ENCODE data around the gene INTS7. TPM values are rescaled to one million over a fixed set of nuclear protein-coding genes. Genes with fewer than 3 reads are reported as not detected.
A peak's percentile ranks its signal among the peaks of the same experiment; 100 is the strongest.

INTS7 gene
- total RNA-seq, 1 experiment from 2014 or later = 45.0 TPM

GRCh38 chr1:212070720-212071302 is 35.5 kb upstream of the INTS7 start:
- BruUV-seq (replicated peaks) = no TSS peak
- TF ChIP-seq, protein P1, sequence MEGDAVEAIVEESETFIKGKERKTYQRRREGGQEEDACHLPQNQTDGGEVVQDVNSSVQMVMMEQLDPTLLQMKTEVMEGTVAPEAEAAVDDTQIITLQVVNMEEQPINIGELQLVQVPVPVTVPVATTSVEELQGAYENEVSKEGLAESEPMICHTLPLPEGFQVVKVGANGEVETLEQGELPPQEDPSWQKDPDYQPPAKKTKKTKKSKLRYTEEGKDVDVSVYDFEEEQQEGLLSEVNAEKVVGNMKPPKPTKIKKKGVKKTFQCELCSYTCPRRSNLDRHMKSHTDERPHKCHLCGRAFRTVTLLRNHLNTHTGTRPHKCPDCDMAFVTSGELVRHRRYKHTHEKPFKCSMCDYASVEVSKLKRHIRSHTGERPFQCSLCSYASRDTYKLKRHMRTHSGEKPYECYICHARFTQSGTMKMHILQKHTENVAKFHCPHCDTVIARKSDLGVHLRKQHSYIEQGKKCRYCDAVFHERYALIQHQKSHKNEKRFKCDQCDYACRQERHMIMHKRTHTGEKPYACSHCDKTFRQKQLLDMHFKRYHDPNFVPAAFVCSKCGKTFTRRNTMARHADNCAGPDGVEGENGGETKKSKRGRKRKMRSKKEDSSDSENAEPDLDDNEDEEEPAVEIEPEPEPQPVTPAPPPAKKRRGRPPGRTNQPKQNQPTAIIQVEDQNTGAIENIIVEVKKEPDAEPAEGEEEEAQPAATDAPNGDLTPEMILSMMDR (conservative IDR thresholded peaks at IDR 0.05; ENCODE audit: low read depth, low read length) = peak; percentile 59
- TF ChIP-seq EZH2 (IDR thresholded peaks at IDR 0.05; ENCODE audit: borderline replicate concordance, low read depth, low read length, poor library complexity, severe bottlenecking) = no peak
- intact Hi-C loops (cut with micrococcal nuclease; ENCODE audit: unreplicated experiment) = no loop called here
- ChIA-PET CTCF (interaction anchor here (0.9 to 1.7 kb wide), 4 partner anchors 221 to 390 kb away, joined by 3 to 10 read pairs (median 4); no protein-coding TSS in a partner anchor), POLR2A (ENCODE audit: low non-redundant PET) (interaction anchor here (0.6 kb wide), 1 partner anchor 325 kb away, joined by 5 read pairs; no protein-coding TSS in a partner anchor)
- H3K27me3 ChIP-seq (replicated peaks; ENCODE audit: insufficient read depth, low read depth, low read length, poor library complexity) = no peaks in the 10 kb centered on the region
- DNase-seq (ENCODE audit: low spot score) = peak; percentile 32
- no peak overlapping the region for H3K27ac ChIP-seq (ENCODE audit: low read depth, low read length, poor library complexity, severe bottlenecking)
- no peaks in the 10 kb centered on the region for H3K9me3 ChIP-seq (ENCODE audit: low read depth, low read length, poor library complexity, severe bottlenecking)
- H3K4me3 ChIP-seq (ENCODE audit: low read depth, low read length, poor library complexity, severe bottlenecking) = no peak overlapping the region
- H3K36me3 ChIP-seq (ENCODE audit: insufficient read depth, low read length, poor library complexity, severe bottlenecking) = peaks cover 89% of the 10 kb centered on the region
- no peaks in the 10 kb centered on the region for H3K4me1 ChIP-seq (ENCODE audit: insufficient read depth, low read length, poor library complexity, severe bottlenecking)

DNA sequence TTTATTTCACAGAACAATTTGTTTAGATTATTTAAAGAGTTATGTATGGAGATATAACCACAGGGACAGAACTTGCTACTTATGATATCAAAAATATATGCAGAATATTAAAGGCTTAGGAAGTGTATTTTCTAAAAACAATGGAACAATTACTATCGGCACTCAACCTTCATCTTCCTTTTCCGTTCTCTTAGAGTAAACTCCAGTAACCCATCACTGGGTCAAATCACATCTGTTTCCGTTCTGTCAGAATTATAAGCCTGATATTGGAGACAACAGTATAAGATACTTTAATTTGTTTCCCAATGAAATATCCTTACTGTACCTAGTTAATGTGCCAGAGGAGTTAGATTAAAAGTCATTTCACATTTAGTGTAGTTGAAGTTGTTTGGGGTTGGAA is 32.4 kb upstream of the INTS7 start:
- Histone ChIP-seq H3K27ac (ENCODE audit: low read depth, low read length, poor library complexity, severe bottlenecking) (no peak overlapping the region), H3K4me3 (ENCODE audit: low read depth, low read length, poor library complexity, severe bottlenecking) (no peak overlapping the region), H3K36me3 (ENCODE audit: insufficient read depth, low read length, poor library complexity, severe bottlenecking) (peaks cover 81% of the 10 kb centered on the region), H3K9me3 (ENCODE audit: low read depth, low read length, poor library complexity, severe bottlenecking) (no peaks in the 10 kb centered on the region), H3K4me1 (ENCODE audit: insufficient read depth, low read length, poor library complexity, severe bottlenecking) (no peaks in the 10 kb centered on the region), H3K27me3 (replicated peaks; ENCODE audit: insufficient read depth, low read depth, low read length, poor library complexity) (no peaks in the 10 kb centered on the region)
- no TSS peak for BruUV-seq (replicated peaks)
- intact Hi-C loops (cut with micrococcal nuclease; ENCODE audit: unreplicated experiment) = no loop called here
- POLR2A ChIA-PET (ENCODE audit: low non-redundant PET) = no interaction called here
- no peak for DNase-seq (ENCODE audit: low spot score)
- TF ChIP-seq, protein P1 (conservative IDR thresholded peaks at IDR 0.05; ENCODE audit: low read depth, low read length) = no peak
- no peak for TF ChIP-seq EZH2 (IDR thresholded peaks at IDR 0.05; ENCODE audit: borderline replicate concordance, low read depth, low read length, poor library complexity, severe bottlenecking)
- CTCF ChIA-PET = no interaction called here

DNA sequence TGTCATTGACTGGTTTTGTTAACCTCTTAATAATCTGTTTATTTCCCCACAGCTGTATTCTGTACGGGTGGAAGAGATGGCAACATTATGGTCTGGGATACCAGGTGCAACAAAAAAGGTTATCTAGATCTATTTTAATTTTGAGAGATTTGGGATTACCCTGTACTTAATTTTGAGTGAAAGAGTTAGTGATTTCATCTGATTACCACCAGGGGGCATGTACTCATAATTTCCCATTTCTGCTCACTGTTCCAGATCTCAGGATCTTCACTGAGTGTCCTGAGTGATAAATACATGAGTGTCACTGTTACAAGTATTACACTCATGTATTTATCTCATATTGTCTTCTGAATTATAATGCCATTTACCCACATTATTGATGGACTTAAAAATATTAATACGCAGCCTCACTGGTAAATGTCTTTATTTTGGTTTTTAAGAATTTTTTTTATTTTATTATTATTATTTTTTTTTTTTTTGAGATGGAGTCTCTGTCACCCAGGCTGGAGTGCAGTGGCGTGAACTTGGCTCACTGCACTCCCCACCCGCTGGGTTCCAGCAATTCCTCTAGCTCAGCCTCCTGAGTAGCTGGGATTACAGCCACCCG is 27.6 kb upstream of the INTS7 start:
- TF ChIP-seq EZH2 (IDR thresholded peaks at IDR 0.05; ENCODE audit: borderline replicate concordance, low read depth, low read length, poor library complexity, severe bottlenecking) = no peak
- TF ChIP-seq, protein P1 (conservative IDR thresholded peaks at IDR 0.05; ENCODE audit: low read depth, low read length) = peak; percentile 73
- intact Hi-C loops (cut with micrococcal nuclease; ENCODE audit: unreplicated experiment) = loop anchor here (2.0 kb wide), 3 partner anchors 228 to 394 kb away; no protein-coding TSS in a partner anchor
- ChIA-PET CTCF (interaction anchor here (0.7 to 1.0 kb wide), 3 partner anchors 11 to 393 kb away, joined by 3 read pairs; no protein-coding TSS in a partner anchor), POLR2A (ENCODE audit: low non-redundant PET) (no interaction called here)
- no peaks in the 10 kb centered on the region for H3K4me1 ChIP-seq (ENCODE audit: insufficient read depth, low read length, poor library complexity, severe bottlenecking)
- no peak overlapping the region for H3K27ac ChIP-seq (ENCODE audit: low read depth, low read length, poor library complexity, severe bottlenecking)
- no peaks in the 10 kb centered on the region for H3K27me3 ChIP-seq (replicated peaks; ENCODE audit: insufficient read depth, low read depth, low read length, poor library complexity)
- no peaks in the 10 kb centered on the region for H3K9me3 ChIP-seq (ENCODE audit: low read depth, low read length, poor library complexity, severe bottlenecking)
- peak; percentile 70 for DNase-seq (ENCODE audit: low spot score)
- BruUV-seq (replicated peaks) = no TSS peak
- no peak overlapping the region for H3K4me3 ChIP-seq (ENCODE audit: low read depth, low read length, poor library complexity, severe bottlenecking)
- H3K36me3 ChIP-seq (ENCODE audit: insufficient read depth, low read length, poor library complexity, severe bottlenecking) = peaks cover 53% of the 10 kb centered on the region

Data from A673 (cell line).